Ramos (cell line): Measurements from ENCODE around the gene CCNYL1.
"Not testable (repeated sequence)": the region's sequence is repeated elsewhere in the genome, so short reads cannot be mapped to it uniquely, and the experiment has no call there.

Source experiments
- in situ Hi-C: fragments of 300-500 bp; cut with MboI; formaldehyde crosslinking; loops from one replicate; pipeline ENCODE4 v1.14.3; 2022; ENCODE audit warnings: low sequenced_read_pairs; ENCODE audit not compliant: unreplicated experiment

The CCNYL1 gene

DNA sequence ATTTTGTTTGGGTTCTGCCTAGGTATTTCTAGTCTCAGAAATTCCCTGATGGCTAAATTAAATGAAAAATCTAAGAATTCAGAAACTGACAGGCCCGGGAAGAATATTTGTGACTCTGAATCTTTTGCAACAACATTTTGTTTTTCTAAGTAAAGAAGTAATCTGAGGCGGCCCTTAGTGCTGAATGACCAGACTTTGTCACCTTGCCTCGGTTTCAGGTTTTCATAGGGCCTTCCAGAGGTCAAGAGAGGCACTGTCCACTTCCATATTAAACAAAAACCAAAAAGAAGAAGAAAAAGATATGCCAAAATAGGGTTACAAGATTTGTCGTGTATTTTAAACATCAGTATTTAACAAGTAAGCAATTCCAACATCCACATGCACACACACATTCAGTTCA, 16.1 kb upstream of the CCNYL1 start:
- in situ Hi-C loops = no loop called here

DNA sequence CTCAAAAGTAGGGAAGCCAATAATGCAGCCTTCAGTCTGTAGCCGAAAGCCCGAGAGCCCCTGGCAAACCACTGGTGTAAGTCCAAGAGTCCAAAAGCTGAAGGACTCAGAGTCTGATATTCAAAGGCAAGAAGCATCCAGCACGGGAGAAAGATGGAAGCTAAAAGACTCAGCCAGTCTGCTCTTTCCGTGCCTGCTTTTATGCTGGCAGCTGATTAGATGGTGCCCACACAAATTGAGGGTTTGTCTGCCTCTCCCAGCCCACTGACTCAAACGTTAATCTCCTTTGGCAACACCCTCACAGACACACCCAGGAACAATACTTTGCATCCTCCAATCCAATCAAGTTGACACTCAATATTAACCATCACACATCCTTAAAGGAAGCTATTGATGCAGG, 14.5 kb upstream of the CCNYL1 start:
- in situ Hi-C loops = not testable (repeated sequence)

DNA sequence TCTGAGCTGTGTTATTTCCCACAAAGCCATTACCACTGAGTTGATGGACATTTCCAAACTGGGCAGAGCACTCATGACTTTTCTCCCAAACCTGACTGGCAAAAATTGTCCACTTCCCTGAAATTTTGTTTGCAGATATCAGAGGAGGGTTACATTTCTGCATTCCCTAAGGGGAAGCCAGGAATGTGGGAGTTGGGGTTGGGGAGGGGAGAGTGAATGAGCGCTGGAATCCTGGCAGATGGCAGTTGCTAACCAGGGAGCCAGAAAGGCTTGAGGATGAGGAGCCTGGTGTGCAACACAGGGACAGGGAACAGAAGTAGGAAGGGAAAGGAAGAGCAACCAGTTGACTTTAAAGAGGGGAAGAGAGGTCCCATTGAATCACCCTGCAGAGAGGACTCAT, 14.0 kb upstream of the CCNYL1 start:
- in situ Hi-C loops = no loop called here

DNA sequence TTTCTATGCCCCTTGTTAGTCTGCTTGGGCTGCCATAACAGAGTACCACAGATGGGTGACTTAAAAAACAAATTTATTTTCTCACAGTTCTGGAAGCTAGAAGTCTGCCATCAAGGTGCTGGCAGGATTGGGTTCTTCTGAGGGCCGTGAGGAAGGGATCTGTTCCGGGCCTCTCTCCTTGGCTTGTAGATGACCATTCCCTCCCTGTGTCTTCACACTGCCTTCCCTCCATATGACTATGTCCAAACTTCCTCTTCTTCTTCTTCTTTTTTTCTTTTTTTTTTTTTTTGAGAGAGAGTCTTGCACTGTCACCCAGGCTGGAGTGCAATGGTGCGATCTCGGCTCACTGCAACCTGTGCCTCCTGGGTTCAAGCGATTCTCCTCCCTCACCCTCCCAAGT, 13.1 kb upstream of the CCNYL1 start:
- in situ Hi-C loops = no loop called here

DNA sequence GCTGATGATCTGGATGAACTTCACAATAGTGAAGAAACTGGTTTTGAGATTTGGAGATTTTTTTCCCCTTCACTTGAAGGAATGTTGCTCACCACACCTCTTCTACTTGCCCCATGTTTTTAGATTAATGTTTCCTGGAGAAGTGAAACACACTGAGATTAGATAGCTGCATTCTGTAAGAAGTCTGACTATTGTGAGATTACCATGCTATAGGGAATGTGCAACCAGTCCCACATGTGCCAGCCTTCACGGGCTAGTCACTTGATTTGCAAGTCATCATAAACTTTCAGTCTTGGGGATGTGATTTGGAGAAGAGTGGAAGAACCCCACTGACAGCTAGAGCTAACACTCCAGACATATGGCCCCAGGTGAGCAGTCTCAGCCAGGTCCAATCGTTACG, 7.4 kb upstream of the CCNYL1 start:
- in situ Hi-C loops = no loop called here

DNA sequence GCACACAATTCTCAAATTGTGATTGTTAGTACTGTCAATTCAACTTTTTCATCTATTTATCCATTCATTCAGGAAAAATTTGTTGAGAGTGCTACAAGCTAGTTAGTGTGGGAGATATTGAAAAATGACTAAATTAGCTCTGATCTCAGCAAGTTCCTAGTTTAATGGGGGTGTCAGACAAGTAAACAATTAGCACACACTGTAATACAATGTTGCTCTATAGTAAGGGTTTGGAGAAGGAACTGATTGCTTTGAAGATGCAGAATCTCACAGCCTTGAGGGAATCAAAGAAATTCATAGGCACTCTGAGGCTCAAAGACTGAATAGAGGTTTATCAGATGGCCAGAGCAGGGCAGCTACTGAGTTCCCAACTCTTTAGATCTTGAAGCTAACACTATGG, 6.8 kb upstream of the CCNYL1 start:
- in situ Hi-C loops = no loop called here

DNA sequence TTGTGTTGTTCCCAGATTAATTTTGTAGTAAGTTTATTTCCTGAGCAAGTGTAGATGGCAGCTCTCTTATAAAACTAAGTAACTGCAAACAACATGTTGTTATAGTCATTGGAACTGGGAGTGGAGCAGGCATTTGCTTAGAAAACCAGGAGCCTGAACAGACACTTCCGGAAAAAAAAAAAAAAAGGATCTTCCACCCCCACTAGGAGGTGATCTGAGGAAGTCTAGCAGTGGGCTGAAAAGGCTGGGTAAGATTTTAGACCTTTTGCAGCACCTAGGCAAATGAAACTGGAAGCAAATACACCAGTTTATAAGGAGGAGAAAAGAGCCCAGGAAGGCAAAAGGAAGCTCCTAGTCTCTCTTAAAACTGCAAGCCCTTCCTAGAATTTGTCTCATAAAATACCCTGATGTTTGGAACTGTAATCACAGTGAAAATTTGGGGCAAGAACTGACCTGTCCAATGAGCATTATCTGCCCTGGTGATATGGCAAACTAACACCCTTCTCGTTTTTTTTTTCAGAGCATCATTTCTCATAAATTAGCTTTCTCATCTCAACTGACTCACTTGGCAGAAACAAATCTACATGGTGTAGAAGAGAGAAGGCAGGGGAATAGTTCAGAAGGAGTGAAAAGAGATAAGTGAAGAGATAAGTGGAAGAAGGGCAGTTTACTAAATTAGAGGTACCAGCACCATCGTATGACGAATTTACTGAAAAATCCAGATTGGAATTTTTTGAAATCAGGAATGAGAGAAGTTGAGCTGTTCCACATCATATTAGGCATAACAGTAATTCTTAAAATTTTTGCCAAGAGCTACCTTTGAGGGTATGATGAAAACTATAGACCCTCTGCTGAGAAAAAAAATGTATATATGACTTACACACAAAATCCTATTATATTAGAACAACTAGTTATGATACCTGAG, 4.2 kb upstream of the CCNYL1 start:
- in situ Hi-C loops = no loop called here

DNA sequence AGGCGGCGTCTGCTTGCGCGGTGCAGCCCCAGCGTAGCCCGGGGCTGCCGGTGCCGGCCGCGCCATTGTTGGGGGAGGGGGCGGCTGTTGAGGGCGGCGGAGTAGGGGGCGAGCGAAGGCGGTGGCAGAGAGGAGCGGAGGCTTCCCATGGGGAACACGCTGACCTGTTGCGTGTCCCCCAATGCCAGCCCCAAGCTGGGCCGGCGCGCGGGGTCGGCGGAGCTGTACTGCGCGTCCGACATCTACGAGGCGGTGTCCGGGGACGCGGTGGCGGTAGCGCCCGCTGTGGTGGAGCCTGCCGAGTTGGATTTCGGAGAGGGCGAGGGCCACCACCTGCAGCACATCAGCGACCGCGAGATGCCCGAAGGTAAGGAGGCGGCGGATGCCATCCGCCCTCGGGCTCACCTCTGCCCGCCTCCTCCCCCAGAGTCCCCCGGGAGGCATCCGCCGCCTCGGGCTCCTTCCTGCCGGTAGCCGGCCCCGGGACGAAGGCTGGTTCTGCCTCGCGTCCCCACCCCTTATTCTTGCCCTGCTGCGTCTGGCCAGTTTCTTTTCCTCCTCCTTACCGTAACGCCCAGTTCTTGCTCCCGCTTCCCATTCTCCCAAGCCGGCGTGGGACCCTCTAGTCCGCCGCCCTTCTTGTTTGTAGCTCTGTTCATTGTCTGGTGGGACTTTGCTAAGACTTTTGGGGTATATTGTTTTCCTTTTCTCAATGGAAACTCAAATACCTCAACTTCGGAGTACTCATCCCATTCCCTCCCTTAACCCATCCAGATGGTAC, 500 bp downstream of the CCNYL1 start:
- in situ Hi-C loops = no loop called here

DNA sequence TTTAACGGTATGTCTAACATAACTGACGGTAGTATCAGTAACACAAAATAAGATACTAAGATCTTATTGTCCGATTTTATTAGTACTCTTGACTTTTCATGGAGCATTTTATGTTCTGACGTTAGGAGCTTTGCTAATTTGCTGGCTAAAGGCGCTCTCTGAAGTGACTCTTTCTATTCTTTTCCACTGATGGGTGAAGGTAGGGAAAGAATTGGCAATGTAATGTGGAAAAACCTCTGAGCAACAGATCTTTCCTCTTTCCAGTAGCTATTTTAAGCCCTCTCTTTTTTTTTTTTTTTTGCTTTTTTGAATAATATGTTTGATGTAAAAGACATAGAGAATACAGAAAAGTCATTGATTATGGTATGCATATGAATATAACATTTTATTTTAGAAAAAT, 4.6 kb downstream of the CCNYL1 start:
- in situ Hi-C loops = no loop called here

DNA sequence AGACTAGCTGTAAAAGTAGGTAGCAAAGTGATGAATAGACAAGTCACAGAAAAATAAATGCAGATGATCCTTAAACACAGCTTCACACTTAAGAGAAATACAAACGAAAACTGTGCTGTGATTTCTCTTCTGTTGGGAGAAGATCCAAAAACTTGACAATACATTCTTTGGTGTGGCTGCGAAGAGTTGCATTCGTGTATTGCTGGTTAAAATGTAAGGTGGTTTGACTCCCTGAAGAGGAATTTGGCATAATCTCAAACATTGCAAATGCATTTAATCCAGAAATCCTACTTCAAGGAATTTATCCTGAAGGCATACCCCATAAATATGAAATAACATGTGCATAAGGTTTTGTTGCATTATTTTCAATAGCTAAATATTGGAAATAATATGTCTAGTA, 7.1 kb downstream of the CCNYL1 start:
- in situ Hi-C loops = no loop called here

DNA sequence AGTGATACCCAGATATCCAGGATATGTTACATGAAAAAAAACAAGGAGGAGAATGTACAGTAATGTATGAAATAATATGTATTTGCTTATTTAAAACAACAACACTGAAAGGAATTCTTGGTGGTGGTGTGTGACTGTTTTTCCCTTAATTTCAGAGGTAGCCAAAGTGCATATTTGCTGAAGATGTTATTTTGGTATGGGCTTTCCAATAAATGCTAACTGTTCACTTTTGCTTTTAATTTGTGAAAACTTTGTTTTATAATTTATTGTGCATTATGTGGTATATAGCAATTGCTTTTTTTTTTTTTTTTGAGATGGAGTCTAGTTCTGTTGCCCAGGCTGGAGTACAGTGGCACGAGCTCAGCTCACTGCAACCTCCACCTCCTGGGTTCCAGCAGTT, 7.6 kb downstream of the CCNYL1 start:
- in situ Hi-C loops = no loop called here

DNA sequence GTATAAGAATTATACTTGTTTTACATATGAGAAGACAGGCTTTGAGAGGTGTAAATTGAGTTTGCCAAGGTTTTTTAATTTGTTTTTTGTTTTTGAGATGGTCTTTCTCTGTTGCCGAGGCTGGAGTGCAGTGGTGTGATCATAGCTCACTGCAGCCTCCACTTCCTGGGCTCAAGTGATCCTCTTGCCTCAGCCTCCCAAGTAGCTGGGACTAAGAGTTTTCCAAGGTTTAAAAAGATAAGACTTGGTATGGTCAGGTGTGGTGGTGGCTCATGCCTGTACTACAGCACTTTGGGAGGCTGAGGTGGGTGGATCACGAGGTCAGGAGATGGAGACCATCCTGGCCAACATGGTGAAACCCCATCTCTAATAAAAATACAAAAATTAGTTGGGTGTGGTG, 8.2 kb downstream of the CCNYL1 start:
- in situ Hi-C loops = not testable (repeated sequence)

DNA sequence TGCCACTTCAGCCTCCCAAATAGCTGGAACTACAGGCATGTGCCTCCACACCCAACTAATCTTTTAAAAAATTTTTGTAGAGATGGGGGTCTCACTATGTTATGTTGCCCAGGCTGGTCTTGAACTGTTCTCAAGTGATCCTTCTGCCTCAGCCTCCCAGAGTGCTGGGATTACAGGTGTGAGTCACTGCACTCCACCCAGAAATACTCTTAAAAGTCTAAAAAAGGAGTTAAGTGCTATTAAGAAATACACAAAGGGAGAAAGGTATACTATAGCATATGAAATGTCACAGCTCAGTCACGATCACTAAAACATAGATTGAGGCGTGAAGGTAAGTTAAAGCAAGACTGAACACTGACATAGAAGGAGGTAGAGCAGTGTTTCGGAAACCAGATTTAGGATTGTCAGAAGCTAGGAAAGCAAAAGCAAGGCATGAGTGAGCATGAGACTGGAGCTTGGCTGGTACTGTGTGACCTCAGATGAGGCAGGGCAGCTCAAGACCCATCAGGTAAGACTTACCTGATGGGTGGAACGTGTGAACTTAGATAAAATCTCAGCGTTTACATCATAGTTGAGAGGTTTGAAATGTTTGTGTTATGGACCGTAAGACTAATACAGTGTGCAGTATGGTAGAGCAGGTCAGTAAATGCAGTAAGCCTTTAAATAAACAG, 9.2 kb downstream of the CCNYL1 start:
- in situ Hi-C loops = no loop called here

DNA sequence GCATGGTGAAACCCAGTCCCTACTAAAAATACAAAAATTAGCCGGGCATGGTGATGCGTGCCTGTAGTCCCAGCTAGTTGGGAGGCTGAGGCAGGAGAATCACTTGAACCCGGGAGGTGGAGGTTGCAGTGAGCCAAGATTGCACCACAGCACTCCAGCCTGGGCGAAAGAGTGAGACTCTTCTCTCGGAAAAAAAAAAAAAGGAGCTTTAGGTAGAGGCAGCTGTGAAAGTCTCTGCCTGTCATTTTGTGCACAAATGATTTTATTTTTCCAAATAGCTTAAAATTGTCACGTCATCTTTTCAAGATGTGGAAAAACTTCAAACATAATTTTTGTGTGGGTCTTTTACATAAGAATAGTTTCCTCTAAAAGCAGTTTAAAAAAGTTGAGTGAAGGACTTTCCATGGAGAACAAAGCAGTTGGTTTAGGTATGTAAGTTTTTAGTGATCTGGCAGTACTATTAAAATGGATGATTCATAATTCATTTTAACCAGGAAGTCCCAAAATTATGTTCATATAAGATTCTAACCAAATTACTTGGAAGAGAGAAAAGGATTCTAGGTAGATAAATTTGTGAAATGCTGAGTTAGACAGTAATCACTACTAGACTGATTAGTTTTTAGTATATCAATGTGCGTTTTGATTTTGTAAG, 11.5 kb downstream of the CCNYL1 start:
- in situ Hi-C loops = no loop called here

DNA sequence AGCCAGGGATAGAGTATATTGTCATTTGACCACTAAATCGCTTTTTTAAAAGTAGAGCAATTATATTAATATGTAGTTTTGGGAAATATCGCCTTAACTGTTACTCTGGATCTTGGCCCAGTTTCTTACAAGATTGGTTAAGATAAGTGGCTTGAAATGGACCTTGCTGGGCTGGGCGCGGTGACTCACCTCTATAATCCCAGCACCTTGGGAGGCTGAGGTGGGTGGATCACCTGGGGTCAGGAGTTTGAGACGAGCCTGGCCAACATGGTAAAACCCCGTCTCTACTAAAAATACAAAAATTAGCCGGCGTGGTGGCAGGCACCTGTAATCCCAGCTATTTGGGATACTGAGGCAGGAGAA, 12.0 kb downstream of the CCNYL1 start:
- in situ Hi-C loops = not testable (repeated sequence)

DNA sequence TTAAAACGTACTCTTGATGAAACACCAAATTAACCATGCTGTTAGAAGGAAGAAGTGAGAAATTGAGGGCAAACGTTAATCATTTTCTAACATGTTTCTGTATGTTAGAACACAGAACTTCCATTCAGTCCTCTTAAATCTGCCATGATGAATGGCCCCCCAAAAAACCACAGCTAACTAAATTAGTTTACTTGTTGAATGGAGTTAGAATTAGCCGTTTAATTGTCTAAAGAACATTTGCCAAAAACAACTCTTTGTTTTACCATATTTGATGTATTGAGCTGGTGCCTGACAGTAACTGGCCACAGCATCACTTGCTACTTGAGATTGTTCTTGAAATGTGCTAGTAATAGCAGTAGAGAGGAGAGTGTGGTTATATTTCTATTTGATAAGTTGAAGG, 12.7 kb downstream of the CCNYL1 start:
- in situ Hi-C loops = no loop called here

DNA sequence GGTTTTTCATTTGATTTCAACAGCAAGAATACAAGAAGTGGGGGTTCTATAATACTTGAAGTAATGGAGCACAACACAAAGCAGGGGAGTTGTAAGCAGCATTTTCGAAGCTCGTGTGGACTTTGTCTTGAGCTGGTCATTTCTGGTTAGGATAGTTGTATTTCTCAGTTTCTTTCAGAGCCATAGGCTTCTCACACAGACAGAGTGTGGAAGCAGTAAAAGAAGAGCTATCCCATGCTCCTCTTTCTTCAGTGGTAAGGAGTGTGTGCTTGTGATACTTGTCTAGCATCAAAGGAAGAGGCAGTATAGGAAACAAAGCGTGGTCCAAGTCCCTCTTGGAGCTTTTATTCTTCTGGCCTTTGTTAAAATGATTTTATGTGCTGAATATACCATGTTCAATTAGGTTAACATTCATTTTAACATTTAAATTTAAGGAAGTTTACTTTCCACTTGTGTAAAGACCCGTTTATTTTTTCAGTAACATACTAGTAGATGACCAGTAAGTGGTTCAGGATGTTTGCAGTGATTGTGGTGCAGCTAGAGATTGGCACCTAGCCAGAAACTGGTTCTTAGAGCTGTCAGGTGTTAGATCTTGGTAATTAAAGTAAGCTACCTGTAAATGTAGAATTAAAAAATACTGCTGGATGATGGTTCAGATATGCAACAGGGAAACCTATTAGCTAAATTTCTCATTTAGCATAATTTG, 14.6 kb downstream of the CCNYL1 start:
- in situ Hi-C loops = no loop called here

DNA sequence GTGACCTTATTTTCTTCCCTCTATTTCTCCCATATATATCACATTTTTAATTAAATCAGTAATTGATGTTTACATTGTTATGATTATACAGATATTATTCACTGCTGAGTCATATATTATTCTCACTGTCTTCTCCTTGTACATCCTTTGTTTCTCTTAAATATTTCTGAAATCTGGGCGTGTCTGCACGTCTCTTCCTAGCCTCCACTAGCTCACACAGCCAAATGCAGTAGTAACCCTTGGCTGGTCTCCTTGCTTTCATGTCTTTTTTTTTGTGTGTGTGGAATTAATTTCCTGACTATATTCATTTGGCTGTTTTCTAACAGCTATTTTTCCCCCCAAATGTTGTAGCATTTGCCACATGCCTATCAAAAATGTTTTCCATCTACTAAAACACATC, 15.8 kb downstream of the CCNYL1 start:
- in situ Hi-C loops = no loop called here

DNA sequence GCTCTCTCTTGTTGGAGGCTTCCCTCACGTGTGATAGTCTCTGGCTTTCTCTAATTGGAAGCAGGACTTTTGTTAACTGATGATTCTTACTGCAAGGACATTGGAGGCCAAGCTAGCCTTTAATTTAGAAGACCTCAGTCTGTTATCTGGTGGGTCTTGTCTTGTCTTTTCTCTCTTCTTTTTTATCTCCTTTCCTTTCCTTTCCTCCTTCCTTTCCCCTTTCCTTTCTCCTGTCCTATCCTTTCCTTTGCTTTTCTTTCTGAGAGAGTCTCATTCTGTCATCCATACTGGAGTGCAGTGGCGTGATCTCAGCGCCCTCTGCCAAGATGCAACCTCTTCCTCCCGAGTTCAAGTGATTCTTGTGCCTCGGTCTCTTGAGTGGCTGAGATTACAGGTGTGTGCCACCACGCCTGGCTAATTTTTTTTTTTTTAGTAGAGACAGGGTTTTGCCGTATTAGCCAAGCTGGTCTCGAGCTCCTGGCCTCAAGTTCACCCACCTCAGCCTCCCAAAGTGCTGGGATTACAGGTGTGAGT, 18.1 kb downstream of the CCNYL1 start:
- in situ Hi-C loops = no loop called here

DNA sequence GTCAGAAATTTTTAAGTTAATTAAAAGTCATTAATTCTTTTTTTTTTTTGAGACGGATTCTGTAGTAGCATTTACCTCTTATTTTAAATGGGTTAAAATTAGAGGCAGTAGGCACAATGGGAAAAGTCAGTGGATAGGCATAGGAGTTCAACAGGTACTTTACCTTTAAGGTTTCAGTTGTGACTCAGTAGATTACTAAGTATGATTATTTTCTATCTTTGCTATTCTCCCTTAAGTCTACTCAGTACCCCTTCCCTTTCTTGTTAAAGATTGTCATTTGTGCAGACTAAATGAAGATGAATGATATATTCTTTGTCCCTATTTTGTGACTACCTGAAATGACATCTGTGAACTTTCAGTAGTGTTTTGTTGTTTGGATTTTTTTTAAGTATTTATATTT, 19.7 kb downstream of the CCNYL1 start:
- in situ Hi-C loops = no loop called here
